Measurements from ENCODE around the gene GRID1.

GRCh38 chr10:85617751-85618546 lies 748.6 kb downstream of the GRID1 start:
- TF ChIP-seq, protein P1, sequence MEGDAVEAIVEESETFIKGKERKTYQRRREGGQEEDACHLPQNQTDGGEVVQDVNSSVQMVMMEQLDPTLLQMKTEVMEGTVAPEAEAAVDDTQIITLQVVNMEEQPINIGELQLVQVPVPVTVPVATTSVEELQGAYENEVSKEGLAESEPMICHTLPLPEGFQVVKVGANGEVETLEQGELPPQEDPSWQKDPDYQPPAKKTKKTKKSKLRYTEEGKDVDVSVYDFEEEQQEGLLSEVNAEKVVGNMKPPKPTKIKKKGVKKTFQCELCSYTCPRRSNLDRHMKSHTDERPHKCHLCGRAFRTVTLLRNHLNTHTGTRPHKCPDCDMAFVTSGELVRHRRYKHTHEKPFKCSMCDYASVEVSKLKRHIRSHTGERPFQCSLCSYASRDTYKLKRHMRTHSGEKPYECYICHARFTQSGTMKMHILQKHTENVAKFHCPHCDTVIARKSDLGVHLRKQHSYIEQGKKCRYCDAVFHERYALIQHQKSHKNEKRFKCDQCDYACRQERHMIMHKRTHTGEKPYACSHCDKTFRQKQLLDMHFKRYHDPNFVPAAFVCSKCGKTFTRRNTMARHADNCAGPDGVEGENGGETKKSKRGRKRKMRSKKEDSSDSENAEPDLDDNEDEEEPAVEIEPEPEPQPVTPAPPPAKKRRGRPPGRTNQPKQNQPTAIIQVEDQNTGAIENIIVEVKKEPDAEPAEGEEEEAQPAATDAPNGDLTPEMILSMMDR (IDR thresholded peaks at IDR 0.05) = no peak
- no peak for TF ChIP-seq POLR2A (IDR thresholded peaks at IDR 0.05)
